ENCODE measurements around the gene ATG4B. TPM values are rescaled to one million over a fixed set of nuclear protein-coding genes. Genes with fewer than 3 reads are reported as not detected.

Gene ATG4B
- total and polyA plus RNA-seq, 5 donors = 40.3 to 53.8 (median 46.7) TPM

GRCh38 chr2:241613017-241613780, 24.3 kb upstream of the ATG4B start:
- 67% methylated on average over 15 of the region's 15 CpGs for WGBS

GRCh38 chr2:241615041-241615440, 22.5 kb upstream of the ATG4B start:
- ATAC-seq = no peak
- 86% methylated on average over 11 of the region's 11 CpGs for WGBS
- H3K4me3 ChIP-seq (ENCODE audit: low read length) = no peak overlapping the region
- no peaks in the 10 kb centered on the region for H3K9me3 ChIP-seq (ENCODE audit: control insufficient read depth, low read length)
- H3K27me3 ChIP-seq (ENCODE audit: control insufficient read depth, insufficient read depth) = no peaks in the 10 kb centered on the region
- no peak for DNase-seq
- no peak overlapping the region for H3K27ac ChIP-seq (ENCODE audit: low read length)
- intact Hi-C loops (cut with DNase I) = no loop called here
- peaks cover 13% of the 10 kb centered on the region for H3K4me1 ChIP-seq (ENCODE audit: control insufficient read depth, insufficient read depth, low read length)

More at GRCh38 chr2:241613017-241613780, 24.3 kb upstream of the ATG4B start:
- Histone ChIP-seq H3K4me1 (ENCODE audit: control insufficient read depth, insufficient read depth, low read length) (peaks cover 11% of the 10 kb centered on the region), H3K27ac (ENCODE audit: low read length) (no peak overlapping the region), H3K27me3 (ENCODE audit: control insufficient read depth, insufficient read depth) (no peaks in the 10 kb centered on the region), H3K4me3 (ENCODE audit: low read length) (no peak overlapping the region), H3K9me3 (ENCODE audit: control insufficient read depth, low read length) (no peaks in the 10 kb centered on the region)
- intact Hi-C loops (cut with DNase I) = no loop called here
- DNase-seq (peak in 1 of 3 donors; percentile 66), ATAC-seq (no peak)

GRCh38 chr2:241615522-241616052, 21.9 kb upstream of the ATG4B start:
- ATAC-seq (no peak), DNase-seq (no peak)
- no peak overlapping the region for H3K4me3 ChIP-seq (ENCODE audit: low read length)
- peaks cover 13% of the 10 kb centered on the region for H3K4me1 ChIP-seq (ENCODE audit: control insufficient read depth, insufficient read depth, low read length)
- no peak overlapping the region for H3K27ac ChIP-seq (ENCODE audit: low read length)
- no peaks in the 10 kb centered on the region for H3K9me3 ChIP-seq (ENCODE audit: control insufficient read depth, low read length)
- WGBS = 91% methylated on average over 16 of the region's 16 CpGs
- intact Hi-C loops (cut with DNase I) = no loop called here
- H3K27me3 ChIP-seq (ENCODE audit: control insufficient read depth, insufficient read depth) = no peaks in the 10 kb centered on the region

- DNase-seq (peak in 2 of 3 donors; percentile 60 to 71), ATAC-seq (peak; percentile 27 to 40)
- peak overlapping the region; percentile 72 for H3K27ac ChIP-seq (ENCODE audit: low read length)
- intact Hi-C loops (cut with DNase I) = no loop called here
- peak overlapping the region; percentile 54 for H3K4me3 ChIP-seq (ENCODE audit: low read length)
- H3K4me1 ChIP-seq (ENCODE audit: control insufficient read depth, insufficient read depth, low read length) = peaks cover 13% of the 10 kb centered on the region
- no peaks in the 10 kb centered on the region for H3K9me3 ChIP-seq (ENCODE audit: control insufficient read depth, low read length)
- no peaks in the 10 kb centered on the region for H3K27me3 ChIP-seq (ENCODE audit: control insufficient read depth, insufficient read depth)
- WGBS = 81% methylated on average over 30 of the region's 30 CpGs
Measured at GRCh38 chr2:241616168-241617125, 21.0 kb upstream of the ATG4B start.

- intact Hi-C loops (cut with DNase I) = no loop called here
- ATAC-seq = peak; percentile 40 to 80
- peaks cover 10% of the 10 kb centered on the region for H3K4me1 ChIP-seq (ENCODE audit: control insufficient read depth, insufficient read depth, low read length)
- H3K9me3 ChIP-seq (ENCODE audit: control insufficient read depth, low read length) = no peaks in the 10 kb centered on the region
- WGBS = 41% methylated on average over 15 of the region's 15 CpGs
- H3K4me3 ChIP-seq (ENCODE audit: low read length) = peak overlapping the region; percentile 54
- no peaks in the 10 kb centered on the region for H3K27me3 ChIP-seq (ENCODE audit: control insufficient read depth, insufficient read depth)
- H3K27ac ChIP-seq (ENCODE audit: low read length) = peak overlapping the region; percentile 87
- peak; percentile 63 to 83 (median 71) for DNase-seq
Measured at GRCh38 chr2:241617431-241618154, 19.9 kb upstream of the ATG4B start.

GRCh38 chr2:241618296-241618805, 19.1 kb upstream of the ATG4B start:
- Histone ChIP-seq H3K27ac (ENCODE audit: low read length) (no peak overlapping the region), H3K4me3 (ENCODE audit: low read length) (no peak overlapping the region), H3K9me3 (ENCODE audit: control insufficient read depth, low read length) (no peaks in the 10 kb centered on the region), H3K27me3 (ENCODE audit: control insufficient read depth, insufficient read depth) (no peaks in the 10 kb centered on the region), H3K4me1 (ENCODE audit: control insufficient read depth, insufficient read depth, low read length) (peaks cover 10% of the 10 kb centered on the region)
- 71% methylated on average over 5 of the region's 5 CpGs for WGBS
- DNase-seq (no peak), ATAC-seq (no peak)
- intact Hi-C loops (cut with DNase I) = no loop called here

GRCh38 chr2:241618829-241619228, 18.7 kb upstream of the ATG4B start:
- Histone ChIP-seq H3K27ac (ENCODE audit: low read length) (no peak overlapping the region), H3K9me3 (ENCODE audit: control insufficient read depth, low read length) (no peaks in the 10 kb centered on the region), H3K4me1 (ENCODE audit: control insufficient read depth, insufficient read depth, low read length) (peaks cover 10% of the 10 kb centered on the region), H3K27me3 (ENCODE audit: control insufficient read depth, insufficient read depth) (no peaks in the 10 kb centered on the region), H3K4me3 (ENCODE audit: low read length) (no peak overlapping the region)
- no peak for ATAC-seq
- DNase-seq = no peak
- intact Hi-C loops (cut with DNase I) = no loop called here
- 75% methylated on average over 11 of the region's 11 CpGs for WGBS

- Histone ChIP-seq H3K27ac (ENCODE audit: low read length) (no peak overlapping the region), H3K4me1 (ENCODE audit: control insufficient read depth, insufficient read depth, low read length) (peaks cover 10% of the 10 kb centered on the region), H3K27me3 (ENCODE audit: control insufficient read depth, insufficient read depth) (no peaks in the 10 kb centered on the region), H3K9me3 (ENCODE audit: control insufficient read depth, low read length) (no peaks in the 10 kb centered on the region), H3K4me3 (ENCODE audit: low read length) (no peak overlapping the region)
- WGBS = 95% methylated on average over 20 of the region's 20 CpGs
- intact Hi-C loops (cut with DNase I) = no loop called here
- ATAC-seq (no peak), DNase-seq (peak in 1 of 3 donors; percentile 12)
Measured at GRCh38 chr2:241619597-241620418, 17.7 kb upstream of the ATG4B start.

- H3K4me1 ChIP-seq (ENCODE audit: control insufficient read depth, insufficient read depth, low read length) = peaks cover 10% of the 10 kb centered on the region
- no peak overlapping the region for H3K4me3 ChIP-seq (ENCODE audit: low read length)
- 93% methylated on average over 6 of the region's 6 CpGs for WGBS
- ATAC-seq (no peak), DNase-seq (peak in 1 of 3 donors; percentile 25)
- H3K27me3 ChIP-seq (ENCODE audit: control insufficient read depth, insufficient read depth) = no peaks in the 10 kb centered on the region
- H3K27ac ChIP-seq (ENCODE audit: low read length) = no peak overlapping the region
- no peaks in the 10 kb centered on the region for H3K9me3 ChIP-seq (ENCODE audit: control insufficient read depth, low read length)
- intact Hi-C loops (cut with DNase I) = no loop called here
Measured at GRCh38 chr2:241620419-241620769, 17.1 kb upstream of the ATG4B start.

- WGBS = 94% methylated on average over 10 of the region's 10 CpGs
- H3K27me3 ChIP-seq (ENCODE audit: control insufficient read depth, insufficient read depth) = no peaks in the 10 kb centered on the region
- intact Hi-C loops (cut with DNase I) = no loop called here
- H3K27ac ChIP-seq (ENCODE audit: low read length) = no peak overlapping the region
- H3K9me3 ChIP-seq (ENCODE audit: control insufficient read depth, low read length) = no peaks in the 10 kb centered on the region
- peak; percentile 23 to 58 for ATAC-seq
- no peak for DNase-seq
- no peak overlapping the region for H3K4me3 ChIP-seq (ENCODE audit: low read length)
- H3K4me1 ChIP-seq (ENCODE audit: control insufficient read depth, insufficient read depth, low read length) = no peaks in the 10 kb centered on the region
Measured at GRCh38 chr2:241627675-241628074, 9.8 kb upstream of the ATG4B start.
